Naive thymus-derived CD4-positive, alpha-beta T cell (primary cell): ENCODE results near the gene NUMA1. TPM values are rescaled to one million over a fixed set of nuclear protein-coding genes. Genes with fewer than 3 reads are reported as not detected.

Source experiments
- ATAC-seq: fragments of 150-1000 bp; cut with Tn5 transposase; 2 replicates; pipeline ENCODE4 v1.10.0; 2021; ENCODE audit warnings: mild to moderate bottlenecking, moderate library complexity
- CTCF ChIA-PET: fragments of 350-600 bp; sonication (Branson Sonifier 250); formaldehyde crosslinking; loops from one replicate; lab custom pipeline; 2021; ENCODE audit warnings: antibody characterized with exemption; lab: Charles Lee
- POLR2A ChIA-PET: fragments of 350-600 bp; sonication (Branson Sonifier 250); formaldehyde crosslinking; loops from one replicate; lab custom pipeline; 2021; ENCODE audit warnings: antibody characterized with exemption, inconsistent platforms; lab: Charles Lee
- DNase-seq, 9 donors: peaks; one replicate each; pipeline versions ENCODE4 v3.0.0 to v3.0.0-alpha.2; 2020 to 2022; ENCODE audit warnings: mixed read lengths in 1 of 9
- H3K27ac ChIP-seq: one replicate; pipeline ENCODE4 v1.7.0; 2013; ENCODE audit warnings: mild to moderate bottlenecking, low read depth, low read length, moderate library complexity
- H3K27me3 ChIP-seq, 2 donors: one replicate each; pipeline ENCODE4 v1.7.0; 2013; ENCODE audit warnings: low read length in 2 of 2, mild to moderate bottlenecking in 2 of 2, moderate library complexity in 2 of 2; ENCODE audit not compliant: control insufficient read depth in 2 of 2, insufficient read depth in 2 of 2
- H3K36me3 ChIP-seq, 3 experiments: 1 replicate in 2 of 3; 2 replicates in 1 of 3; pipeline ENCODE4 v1.7.0; 2013; ENCODE audit warnings: low read length in 3 of 3, mild to moderate bottlenecking in 3 of 3, moderate library complexity in 1 of 3; ENCODE audit not compliant: insufficient read depth in 3 of 3, control insufficient read depth in 2 of 3
- H3K4me1 ChIP-seq, 2 donors: one replicate each; pipeline ENCODE4 v1.7.0; 2013; ENCODE audit warnings: low read length in 2 of 2, mild to moderate bottlenecking in 2 of 2, moderate library complexity in 1 of 2; ENCODE audit not compliant: control insufficient read depth in 2 of 2, insufficient read depth in 2 of 2
- H3K4me3 ChIP-seq: 2 replicates; pipeline ENCODE4 v1.7.0; 2013; ENCODE audit warnings: mild to moderate bottlenecking, low read length
- H3K9me3 ChIP-seq, 3 experiments: 1 replicate in 2 of 3; 2 replicates in 1 of 3; pipeline ENCODE4 v1.7.0; 2013; ENCODE audit warnings: low read length in 3 of 3; ENCODE audit not compliant: control insufficient read depth in 2 of 3
- H3K27ac Mint-ChIP-seq, 9 donors: one replicate each; pipeline ENCODE4 v1.8.0; 2020 to 2022; ENCODE audit warnings: mixed read lengths in 9 of 9, mild to moderate bottlenecking in 8 of 9, moderate library complexity in 5 of 9, inconsistent platforms in 2 of 9
- H3K27me3 Mint-ChIP-seq, 5 donors: one replicate each; pipeline ENCODE4 v1.8.0; 2021 to 2022; ENCODE audit warnings: mixed read lengths in 5 of 5, mild to moderate bottlenecking in 1 of 5
- H3K36me3 Mint-ChIP-seq, 5 donors: one replicate each; pipeline ENCODE4 v1.8.0; 2020 to 2022; ENCODE audit warnings: mixed read lengths in 5 of 5, mild to moderate bottlenecking in 3 of 5, inconsistent platforms in 1 of 5
- H3K4me1 Mint-ChIP-seq, 7 donors: one replicate each; pipeline ENCODE4 v1.8.0; 2020 to 2022; ENCODE audit warnings: mixed read lengths in 7 of 7, mild to moderate bottlenecking in 3 of 7, inconsistent platforms in 1 of 7
- H3K4me3 Mint-ChIP-seq, 10 donors: one replicate each; pipeline ENCODE4 v1.8.0; 2020 to 2022; ENCODE audit warnings: mild to moderate bottlenecking in 10 of 10, mixed read lengths in 10 of 10, moderate library complexity in 6 of 10, inconsistent platforms in 2 of 10
- H3K9me3 Mint-ChIP-seq, 11 donors: one replicate each; pipeline ENCODE4 v1.8.0; 2020 to 2022; ENCODE audit warnings: mixed read lengths in 11 of 11, mild to moderate bottlenecking in 4 of 11, inconsistent platforms in 1 of 11, moderate library complexity in 1 of 11
- intact Hi-C, 2 donors: fragments of 100-400 bp; cut with micrococcal nuclease; formaldehyde crosslinking; loops; one replicate each; pipeline ENCODE4 v1.15.1; 2023
- polyA plus RNA-seq, 2 donors: library from polyadenylated mRNA; unstranded; fragments of 300-500 nt; fragmentation: Illumina TruSeq; gene quantifications; one replicate each; pipeline ENCODE4 v1.2.3, GENCODE V29; 2021
- total RNA-seq, 6 experiments: library from RNA in 5 of 6; stranded (reverse) in 5 of 6; gene quantifications; 1 replicate in 5 of 6; 2 replicates in 1 of 6; pipeline ENCODE4 v1.2.3 and lab custom pipeline; 2021 to 2026

The NUMA1 gene
- total and polyA plus RNA-seq, 7 experiments from 2014 or later = 27.1 to 453 (median 226) TPM

- DNase-seq = no peak
- H3K27ac ChIP-seq = peak overlapping the region; percentile 80
- H3K4me3 Mint-ChIP-seq = peak overlapping the region; percentile 46 to 95 (median 71)
- peaks cover 0 to 11% (median 0%) of the 10 kb centered on the region in 5 donors for H3K36me3 Mint-ChIP-seq
- H3K27ac Mint-ChIP-seq = peak overlapping the region; percentile 80 to 100 (median 97)
- no peaks in the 10 kb centered on the region for H3K9me3 ChIP-seq
- peaks cover 10% of the 10 kb centered on the region in 2 donors for H3K4me1 ChIP-seq
- no peaks in the 10 kb centered on the region for H3K36me3 ChIP-seq
- CTCF ChIA-PET = interaction anchor here (0.7 to 2.3 kb wide), 8 partner anchors 9 to 57 kb away, joined by 3 to 20 read pairs (median 6); no protein-coding TSS in a partner anchor
- intact Hi-C loops = loop anchor here (2.0 kb wide), 1 partner anchor 57 kb away; no protein-coding TSS in a partner anchor
- no peak for ATAC-seq
- POLR2A ChIA-PET = interaction anchor here (0.8 to 2.8 kb wide), 12 partner anchors 8 to 153 kb away, joined by 3 to 36 read pairs (median 6); partner anchors contain the start of genes ANAPC15, RNF121, TOMT and XNDC1N
- peaks cover 0 to 3% (median 0%) of the 10 kb centered on the region in 11 donors for H3K9me3 Mint-ChIP-seq
- H3K27me3 Mint-ChIP-seq = no peaks in the 10 kb centered on the region
- H3K4me1 Mint-ChIP-seq = peaks cover 27 to 62% (median 54%) of the 10 kb centered on the region in 7 donors
- H3K27me3 ChIP-seq = no peaks in the 10 kb centered on the region
- no peak overlapping the region for H3K4me3 ChIP-seq
These were observed 1.6 kb upstream of the NUMA1 start for GRCh38 chr11:72081821-72082453.

- H3K4me1 Mint-ChIP-seq = peaks cover 27 to 64% (median 55%) of the 10 kb centered on the region in 7 donors
- intact Hi-C loops = loop anchor here (2.0 kb wide), 1 partner anchor 56 kb away; no protein-coding TSS in a partner anchor
These were observed 872 bp upstream of the NUMA1 start for GRCh38 chr11:72081184-72081644.

GRCh38 chr11:72079819-72080325 is 470 bp downstream of the NUMA1 start:
- DNase-seq = peak in 2 of 9 donors; percentile 20 to 29
- CTCF ChIA-PET = interaction anchor here (1.0 kb wide), 1 partner anchor 56 kb away, joined by 3 read pairs; no protein-coding TSS in a partner anchor
- ATAC-seq = peak; percentile 27
- H3K36me3 ChIP-seq = peaks cover 0 to 6% (median 0%) of the 10 kb centered on the region in 3 experiments
- peak overlapping the region; percentile 93 to 100 (median 97) for H3K27ac Mint-ChIP-seq
- H3K27me3 ChIP-seq = no peaks in the 10 kb centered on the region
- H3K4me3 Mint-ChIP-seq = peak overlapping the region; percentile 80 to 95 (median 92)
- peak overlapping the region; percentile 80 for H3K27ac ChIP-seq
- H3K4me1 ChIP-seq = peaks cover 10% of the 10 kb centered on the region in 2 donors
- no peaks in the 10 kb centered on the region for H3K9me3 ChIP-seq
- no peaks in the 10 kb centered on the region for H3K27me3 Mint-ChIP-seq
- peaks cover 0 to 9% (median 0%) of the 10 kb centered on the region in 5 donors for H3K36me3 Mint-ChIP-seq
- POLR2A ChIA-PET = interaction anchor here (0.9 to 2.9 kb wide), 3 partner anchors 32 to 42 kb away, joined by 3 to 16 read pairs (median 3); no protein-coding TSS in a partner anchor
- peak overlapping the region; percentile 77 for H3K4me3 ChIP-seq
- intact Hi-C loops = loop anchor here (1.0 to 2.0 kb wide), 8 partner anchors 23 to 354 kb away; partner anchors contain the start of genes ANAPC15 (in 2 of the 2), CLPB (in 2 of the 2), LAMTOR1 (in 2 of the 2) and XNDC1N (in 2 of the 2)
- H3K9me3 Mint-ChIP-seq = peaks cover 0 to 3% (median 0%) of the 10 kb centered on the region in 11 donors
- peaks cover 34 to 67% (median 60%) of the 10 kb centered on the region in 7 donors for H3K4me1 Mint-ChIP-seq

More at GRCh38 chr11:72081184-72081644, 872 bp upstream of the NUMA1 start:
- ATAC-seq (no peak), DNase-seq (no peak)
- H3K9me3 ChIP-seq = no peaks in the 10 kb centered on the region
- Mint-ChIP-seq H3K36me3 (peaks cover 0 to 11% (median 0%) of the 10 kb centered on the region in 5 donors), H3K4me3 (peak overlapping the region; percentile 80 to 95 (median 92)), H3K27ac (peak overlapping the region; percentile 93 to 100 (median 97)), H3K9me3 (peaks cover 0 to 3% (median 0%) of the 10 kb centered on the region in 11 donors), H3K27me3 (no peaks in the 10 kb centered on the region)
- peaks cover 10% of the 10 kb centered on the region in 2 donors for H3K4me1 ChIP-seq
- H3K27ac ChIP-seq = peak overlapping the region; percentile 80
- H3K27me3 ChIP-seq = no peaks in the 10 kb centered on the region
- no peaks in the 10 kb centered on the region for H3K36me3 ChIP-seq
- H3K4me3 ChIP-seq = peak overlapping the region; percentile 88
- CTCF ChIA-PET = interaction anchor here (0.7 to 2.3 kb wide), 8 partner anchors 10 to 56 kb away, joined by 3 to 20 read pairs (median 6); no protein-coding TSS in a partner anchor
- POLR2A ChIA-PET = interaction anchor here (0.8 to 2.8 kb wide), 10 partner anchors 9 to 67 kb away, joined by 3 to 36 read pairs (median 9); partner anchors contain the start of genes ANAPC15 and TOMT

- Histone ChIP-seq H3K36me3 (peaks cover 0 to 6% (median 0%) of the 10 kb centered on the region in 3 experiments), H3K27me3 (no peaks in the 10 kb centered on the region), H3K27ac (no peak overlapping the region), H3K4me1 (peaks cover 10% of the 10 kb centered on the region in 2 donors), H3K9me3 (no peaks in the 10 kb centered on the region), H3K4me3 (no peak overlapping the region)
- Mint-ChIP-seq H3K36me3 (peaks cover 0 to 9% (median under 1%) of the 10 kb centered on the region in 5 donors), H3K9me3 (peaks cover 0 to 3% (median 0%) of the 10 kb centered on the region in 11 donors), H3K27me3 (no peaks in the 10 kb centered on the region), H3K27ac (peak overlapping the region; percentile 10 to 96 (median 65)), H3K4me1 (peaks cover 34 to 69% (median 57%) of the 10 kb centered on the region in 7 donors), H3K4me3 (peak overlapping the region in 8 of 10 donors; percentile 42 to 95 (median 66))
- intact Hi-C loops = no loop called here
- no peak for DNase-seq
- ATAC-seq = no peak
- POLR2A ChIA-PET = interaction anchor here (0.6 to 2.9 kb wide), 5 partner anchors 22 to 103 kb away, joined by 3 to 16 read pairs (median 4); no protein-coding TSS in a partner anchor
- CTCF ChIA-PET = interaction anchor here (0.7 to 1.5 kb wide), 4 partner anchors 13 to 355 kb away, joined by 3 to 5 read pairs (median 3); partner anchors contain the start of gene CLPB
These were observed 1.9 kb downstream of the NUMA1 start for GRCh38 chr11:72078477-72078876.

DNA sequence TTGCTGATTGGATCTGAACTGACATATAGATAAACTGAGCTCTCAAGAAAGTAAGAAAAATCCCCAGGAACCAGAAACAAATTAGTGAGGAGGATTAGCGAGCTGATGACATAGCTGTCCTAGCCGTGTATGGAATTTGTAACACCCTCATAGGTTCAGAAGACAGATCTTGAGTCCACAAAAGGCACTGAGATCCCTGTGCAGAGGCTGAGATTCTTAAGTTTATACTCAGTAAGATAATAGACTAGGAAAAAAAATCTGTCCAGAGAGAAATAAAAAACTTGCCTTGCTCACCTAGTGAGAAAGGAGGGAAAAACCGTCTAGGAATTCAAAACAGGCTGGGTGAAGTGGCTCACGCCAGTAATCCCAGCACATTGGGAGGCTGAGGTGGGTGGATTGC is 4.6 kb downstream of the NUMA1 start:
- H3K4me3 Mint-ChIP-seq = no peak overlapping the region
- DNase-seq (no peak), ATAC-seq (no peak)
- ChIA-PET CTCF (interaction anchor here (1.1 to 5.3 kb wide), 4 partner anchors 15 to 51 kb away, joined by 3 to 22 read pairs (median 6); no protein-coding TSS in a partner anchor), POLR2A (interaction anchor here (0.5 to 2.1 kb wide), 4 partner anchors 9 to 45 kb away, joined by 3 to 7 read pairs (median 5); partner anchors contain the start of gene ANAPC15)
- Histone ChIP-seq H3K4me1 (peaks cover 5 to 10% of the 10 kb centered on the region in 2 donors), H3K9me3 (no peaks in the 10 kb centered on the region), H3K27ac (no peak overlapping the region), H3K36me3 (peaks cover 0 to 6% (median 0%) of the 10 kb centered on the region in 3 experiments), H3K27me3 (no peaks in the 10 kb centered on the region), H3K4me3 (no peak overlapping the region)
- peaks cover 25 to 68% (median 48%) of the 10 kb centered on the region in 7 donors for H3K4me1 Mint-ChIP-seq
- intact Hi-C loops = no loop called here
- H3K9me3 Mint-ChIP-seq = no peaks in the 10 kb centered on the region
- H3K36me3 Mint-ChIP-seq = peaks cover 0 to 10% (median 4%) of the 10 kb centered on the region in 5 donors
- H3K27ac Mint-ChIP-seq = peak overlapping the region in 3 of 9 donors; percentile 8 to 32 (median 30)
- no peaks in the 10 kb centered on the region for H3K27me3 Mint-ChIP-seq
